ENCODE results near the gene BMPR1B.

Gene BMPR1B

GRCh38 chr4:94726524-94727123 is 31.1 kb upstream of the BMPR1B start:
- Histone ChIP-seq H2AFZ (ENCODE audit: low read depth) (no peak overlapping the region), H3K4me2 (no peak overlapping the region), H3K4me3 (IDR thresholded peaks at IDR 0.05; ENCODE audit: insufficient read depth, low read depth, low read length) (no peak overlapping the region)

GRCh38 chr4:94728056-94728766 is 29.5 kb upstream of the BMPR1B start:
- Histone ChIP-seq H2AFZ (ENCODE audit: low read depth) (no peak overlapping the region), H3K4me3 (IDR thresholded peaks at IDR 0.05; ENCODE audit: insufficient read depth, low read depth, low read length) (no peak overlapping the region), H3K4me1 (ENCODE audit: low read depth, poor library complexity, severe bottlenecking) (no peaks in the 10 kb centered on the region), H3K9ac (no peak overlapping the region), H3K4me2 (no peak overlapping the region), H4K20me1 (ENCODE audit: insufficient read depth) (no peaks in the 10 kb centered on the region), H3K79me2 (ENCODE audit: insufficient read depth, low read depth) (no peaks in the 10 kb centered on the region), H3K27ac (no peak overlapping the region), H3K27me3 (ENCODE audit: insufficient read depth, low read depth) (no peaks in the 10 kb centered on the region), H3K36me3 (ENCODE audit: insufficient read depth) (no peaks in the 10 kb centered on the region)
- TF ChIP-seq CTCF (conservative IDR thresholded peaks at IDR 0.05; ENCODE audit: low read depth, low read length): no peak

More at GRCh38 chr4:94726524-94727123, 31.1 kb upstream of the BMPR1B start:
- H3K36me3 ChIP-seq (ENCODE audit: insufficient read depth): no peaks in the 10 kb centered on the region
- TF ChIP-seq CTCF (conservative IDR thresholded peaks at IDR 0.05; ENCODE audit: low read depth, low read length): no peak
- H4K20me1 ChIP-seq (ENCODE audit: insufficient read depth): no peaks in the 10 kb centered on the region
- peaks cover 12% of the 10 kb centered on the region for H3K4me1 ChIP-seq (ENCODE audit: low read depth, poor library complexity, severe bottlenecking)
- H3K79me2 ChIP-seq (ENCODE audit: insufficient read depth, low read depth): no peaks in the 10 kb centered on the region
- H3K9ac ChIP-seq: no peak overlapping the region
- H3K27ac ChIP-seq: no peak overlapping the region
- no peaks in the 10 kb centered on the region for H3K27me3 ChIP-seq (ENCODE audit: insufficient read depth, low read depth)

- Histone ChIP-seq H4K20me1 (ENCODE audit: insufficient read depth) (no peaks in the 10 kb centered on the region), H3K79me2 (ENCODE audit: insufficient read depth, low read depth) (no peaks in the 10 kb centered on the region), H2AFZ (ENCODE audit: low read depth) (no peak overlapping the region), H3K27me3 (ENCODE audit: insufficient read depth, low read depth) (no peaks in the 10 kb centered on the region), H3K36me3 (ENCODE audit: insufficient read depth) (no peaks in the 10 kb centered on the region), H3K4me2 (no peak overlapping the region), H3K4me1 (ENCODE audit: low read depth, poor library complexity, severe bottlenecking) (no peaks in the 10 kb centered on the region), H3K9ac (no peak overlapping the region), H3K27ac (no peak overlapping the region), H3K4me3 (IDR thresholded peaks at IDR 0.05; ENCODE audit: insufficient read depth, low read depth, low read length) (no peak overlapping the region)
- TF ChIP-seq CTCF (conservative IDR thresholded peaks at IDR 0.05; ENCODE audit: low read depth, low read length): no peak
These were observed 25.4 kb upstream of the BMPR1B start for GRCh38 chr4:94732358-94732698.

- Histone ChIP-seq H3K36me3 (ENCODE audit: insufficient read depth) (no peaks in the 10 kb centered on the region), H4K20me1 (ENCODE audit: insufficient read depth) (no peaks in the 10 kb centered on the region), H3K4me3 (IDR thresholded peaks at IDR 0.05; ENCODE audit: insufficient read depth, low read depth, low read length) (no peak overlapping the region), H3K27me3 (ENCODE audit: insufficient read depth, low read depth) (no peaks in the 10 kb centered on the region), H2AFZ (ENCODE audit: low read depth) (no peak overlapping the region), H3K9ac (no peak overlapping the region), H3K4me1 (ENCODE audit: low read depth, poor library complexity, severe bottlenecking) (no peaks in the 10 kb centered on the region), H3K4me2 (no peak overlapping the region), H3K27ac (no peak overlapping the region), H3K79me2 (ENCODE audit: insufficient read depth, low read depth) (no peaks in the 10 kb centered on the region)
- no peak for TF ChIP-seq CTCF (conservative IDR thresholded peaks at IDR 0.05; ENCODE audit: low read depth, low read length)
These were observed 18.0 kb upstream of the BMPR1B start for GRCh38 chr4:94739741-94740140.

Data from KMS-11 (cell line).